A673 (cell line): ENCODE data around the gene DNAI1. TPM values are rescaled to one million over a fixed set of nuclear protein-coding genes. Genes with fewer than 3 reads are reported as not detected.
A peak's percentile ranks its signal among the peaks of the same experiment; 100 is the strongest.

Experiments used
- BruUV-seq: library from RNA; stranded (reverse); fragments of 400-500 nt; replicated peaks from 2 replicates; lab custom pipeline; 2021; lab: Mats Ljungman, UMichigan
- CTCF ChIA-PET: fragments of 300-600 bp; sonication (Branson Sonifier 250); formaldehyde crosslinking; loops from one replicate; lab custom pipeline; 2022; ENCODE audit warnings: antibody characterized with exemption; lab: Charles Lee
- POLR2A ChIA-PET: fragments of 300-600 bp; sonication (Branson Sonifier 250); formaldehyde crosslinking; loops from one replicate; lab custom pipeline; 2022; ENCODE audit warnings: antibody characterized with exemption; ENCODE audit not compliant: low non-redundant PET; lab: Charles Lee
- DNase-seq: peaks from one replicate; pipeline ENCODE4 v3.0.0-alpha.2; 2015; ENCODE audit warnings: low spot score
- H3K27ac ChIP-seq: fragments of 200-600 bp; sonication (generic); 2 replicates; pipeline ENCODE4 v1.5.1; 2016; ENCODE audit warnings: mixed run types, low read depth, mild to moderate bottlenecking, mixed read lengths, antibody characterized with exemption, low read length; ENCODE audit not compliant: poor library complexity, severe bottlenecking
- H3K27me3 ChIP-seq: fragments of 200-600 bp; sonication (generic); replicated peaks from 2 replicates; pipeline ENCODE4 v1.6.1; 2017; ENCODE audit warnings: mixed run types, low read depth, mild to moderate bottlenecking, mixed read lengths, antibody characterized with exemption, low read length; ENCODE audit not compliant: insufficient read depth, poor library complexity
- H3K36me3 ChIP-seq: fragments of 200-600 bp; sonication (generic); 2 replicates; pipeline ENCODE4 v1.6.1; 2016; ENCODE audit warnings: mixed run types, mild to moderate bottlenecking, mixed read lengths, antibody characterized with exemption, low read length; ENCODE audit not compliant: insufficient read depth, poor library complexity, severe bottlenecking
- H3K4me1 ChIP-seq: fragments of 200-600 bp; sonication (generic); 2 replicates; pipeline ENCODE4 v1.6.1; 2017; ENCODE audit warnings: mixed run types, mild to moderate bottlenecking, mixed read lengths, antibody characterized with exemption, low read length; ENCODE audit not compliant: insufficient read depth, poor library complexity, severe bottlenecking
- H3K4me3 ChIP-seq: fragments of 200-600 bp; sonication (generic); 2 replicates; pipeline ENCODE4 v1.5.1; 2016; ENCODE audit warnings: low read depth, mixed run types, mild to moderate bottlenecking, mixed read lengths, low read length; ENCODE audit not compliant: poor library complexity, severe bottlenecking
- H3K9me3 ChIP-seq: fragments of 200-600 bp; sonication (generic); 2 replicates; pipeline ENCODE4 v1.6.1; 2016; ENCODE audit warnings: mixed run types, low read depth, mild to moderate bottlenecking, mixed read lengths, antibody characterized with exemption, low read length; ENCODE audit not compliant: poor library complexity, severe bottlenecking
- CTCF ChIP-seq: fragments of 300-800, 200-600 bp; sonication (generic); conservative IDR thresholded peaks from 2 replicates; pipeline ENCODE4 v1.5.1; 2017; ENCODE audit warnings: low read depth, mild to moderate bottlenecking, antibody characterized with exemption, low read length, moderate library complexity, mixed read lengths
- EZH2 ChIP-seq: fragments of 200-600 bp; sonication (generic); IDR thresholded peaks from 2 replicates; pipeline ENCODE4 v1.6.1; 2017; ENCODE audit warnings: borderline replicate concordance, low read depth, mild to moderate bottlenecking, mixed read lengths, antibody characterized with exemption, low read length; ENCODE audit not compliant: poor library complexity, severe bottlenecking
- intact Hi-C: fragments of 100-400 bp; cut with micrococcal nuclease; formaldehyde crosslinking; loops from one replicate; pipeline ENCODE4 v1.10.0; 2022; ENCODE audit not compliant: unreplicated experiment
- total RNA-seq: library from RNA; stranded (reverse); gene quantifications from 2 replicates; pipeline ENCODE4 v1.2.3, GENCODE V29; 2021

DNAI1 gene
- total RNA-seq, 1 experiment from 2014 or later, result not detected

DNA sequence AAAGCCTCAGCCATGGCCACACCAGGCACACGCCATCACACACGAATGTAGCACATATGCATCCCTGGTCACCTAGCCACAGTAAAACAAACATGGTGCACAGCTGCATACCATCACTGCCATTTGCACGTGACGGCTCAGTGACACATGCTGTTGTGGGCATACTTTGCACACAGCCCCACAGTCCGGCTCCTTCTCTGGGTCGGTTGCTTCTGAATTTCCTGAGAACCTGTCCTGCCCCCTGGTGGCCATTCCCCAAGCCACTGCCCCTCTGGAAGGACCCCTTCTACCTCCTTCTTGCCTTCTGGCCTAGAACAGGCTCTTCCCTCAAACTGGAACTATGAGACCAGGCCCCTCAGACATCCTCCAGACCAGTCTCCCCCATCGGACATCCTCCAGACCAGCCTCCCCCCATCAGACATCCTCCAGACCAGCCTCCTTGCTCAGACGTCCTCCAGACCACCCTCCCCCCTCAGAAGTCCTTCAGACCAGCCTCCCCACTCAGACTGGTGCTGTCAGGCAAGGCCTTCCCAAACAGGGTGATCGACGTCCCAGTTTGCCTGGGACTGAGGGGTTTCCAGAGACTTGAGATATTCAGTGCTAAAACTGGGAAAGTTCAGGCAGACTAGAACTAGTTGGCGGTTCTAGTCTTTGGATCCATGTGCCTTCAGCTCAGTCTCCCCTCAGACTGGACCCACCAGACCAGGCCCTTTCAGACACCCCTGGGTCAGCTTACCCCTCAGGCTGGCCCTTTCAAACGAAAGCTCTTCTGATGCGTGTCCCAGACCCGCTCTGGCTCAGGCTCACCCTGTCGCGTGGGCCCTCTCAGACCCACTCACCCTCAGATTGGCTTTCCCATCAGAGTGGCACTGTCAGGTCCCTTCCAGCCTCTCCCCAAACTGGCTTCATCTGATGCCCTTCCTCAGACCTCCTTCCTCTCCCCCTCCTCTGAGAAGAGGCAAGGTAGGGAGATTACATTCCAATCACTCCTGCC, 88.5 kb downstream of the DNAI1 start:
- ChIA-PET CTCF (interaction anchor here (1.1 to 1.4 kb wide), 4 partner anchors 40 to 143 kb away, joined by 3 to 16 read pairs (median 9); no protein-coding TSS in a partner anchor), POLR2A (no interaction called here)
- no peaks in the 10 kb centered on the region for H3K9me3 ChIP-seq
- no peaks in the 10 kb centered on the region for H3K27me3 ChIP-seq
- no TSS peak for BruUV-seq
- H3K36me3 ChIP-seq, result no peaks in the 10 kb centered on the region
- H3K4me3 ChIP-seq, result no peak overlapping the region
- DNase-seq, result peak; percentile 83
- intact Hi-C loops, result loop anchor here (2.0 to 5.0 kb wide), 3 partner anchors 110 to 215 kb away; no protein-coding TSS in a partner anchor
- no peaks in the 10 kb centered on the region for H3K4me1 ChIP-seq
- TF ChIP-seq EZH2, result no peak
- TF ChIP-seq CTCF, result peak; percentile 78
- no peak overlapping the region for H3K27ac ChIP-seq

GRCh38 chr9:34547960-34548611, 89.5 kb downstream of the DNAI1 start:
- TF ChIP-seq CTCF, result peak; percentile 91
- TF ChIP-seq EZH2, result no peak
- POLR2A ChIA-PET, result no interaction called here
- DNase-seq, result peak; percentile 57
- H3K27ac ChIP-seq, result no peak overlapping the region
- H3K36me3 ChIP-seq, result no peaks in the 10 kb centered on the region
- no peaks in the 10 kb centered on the region for H3K4me1 ChIP-seq
- no peaks in the 10 kb centered on the region for H3K27me3 ChIP-seq
- intact Hi-C loops, result loop anchor here (1.0 to 5.0 kb wide), 4 partner anchors 43 to 216 kb away; no protein-coding TSS in a partner anchor
- no peak overlapping the region for H3K4me3 ChIP-seq
- CTCF ChIA-PET, result interaction anchor here (1.1 to 1.4 kb wide), 4 partner anchors 39 to 144 kb away, joined by 3 to 16 read pairs (median 9); no protein-coding TSS in a partner anchor
- BruUV-seq, result no TSS peak
- no peaks in the 10 kb centered on the region for H3K9me3 ChIP-seq

- H3K27ac ChIP-seq, result no peak overlapping the region
- no peaks in the 10 kb centered on the region for H3K27me3 ChIP-seq
- H3K4me3 ChIP-seq, result no peak overlapping the region
- no TSS peak for BruUV-seq
- no peaks in the 10 kb centered on the region for H3K4me1 ChIP-seq
- intact Hi-C loops, result loop anchor here (5.0 kb wide), 2 partner anchors 147 to 217 kb away; no protein-coding TSS in a partner anchor
- H3K36me3 ChIP-seq, result no peaks in the 10 kb centered on the region
- DNase-seq, result no peak
- TF ChIP-seq CTCF (no peak), EZH2 (no peak)
- no peaks in the 10 kb centered on the region for H3K9me3 ChIP-seq
- ChIA-PET POLR2A (no interaction called here), CTCF (no interaction called here)
Observed at GRCh38 chr9:34549407-34549732, 90.8 kb downstream of the DNAI1 start.
